Measurements from ENCODE around the gene ST3GAL3.

The ST3GAL3 gene

DNA sequence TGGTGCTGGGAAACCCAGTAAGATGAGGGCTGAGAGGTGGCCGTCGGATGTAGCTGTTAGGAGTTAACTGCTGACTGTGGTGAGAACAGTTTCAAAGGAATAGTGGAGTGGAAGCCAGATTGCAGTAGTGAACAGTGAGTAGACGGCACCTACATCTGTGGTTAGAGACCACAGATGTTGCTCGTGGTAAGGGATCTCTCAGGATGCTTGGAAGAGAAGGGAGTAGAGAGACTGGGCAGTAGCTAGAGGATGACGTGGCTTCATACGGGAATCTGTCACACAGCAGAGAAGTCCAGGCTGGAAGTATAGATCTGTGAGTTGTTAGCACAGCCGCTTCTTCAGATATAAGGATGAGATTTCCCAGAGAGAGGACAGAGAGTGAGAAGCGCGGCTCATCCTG, 218.5 kb downstream of the ST3GAL3 start:
- FAIRE-seq: no peak

DNA sequence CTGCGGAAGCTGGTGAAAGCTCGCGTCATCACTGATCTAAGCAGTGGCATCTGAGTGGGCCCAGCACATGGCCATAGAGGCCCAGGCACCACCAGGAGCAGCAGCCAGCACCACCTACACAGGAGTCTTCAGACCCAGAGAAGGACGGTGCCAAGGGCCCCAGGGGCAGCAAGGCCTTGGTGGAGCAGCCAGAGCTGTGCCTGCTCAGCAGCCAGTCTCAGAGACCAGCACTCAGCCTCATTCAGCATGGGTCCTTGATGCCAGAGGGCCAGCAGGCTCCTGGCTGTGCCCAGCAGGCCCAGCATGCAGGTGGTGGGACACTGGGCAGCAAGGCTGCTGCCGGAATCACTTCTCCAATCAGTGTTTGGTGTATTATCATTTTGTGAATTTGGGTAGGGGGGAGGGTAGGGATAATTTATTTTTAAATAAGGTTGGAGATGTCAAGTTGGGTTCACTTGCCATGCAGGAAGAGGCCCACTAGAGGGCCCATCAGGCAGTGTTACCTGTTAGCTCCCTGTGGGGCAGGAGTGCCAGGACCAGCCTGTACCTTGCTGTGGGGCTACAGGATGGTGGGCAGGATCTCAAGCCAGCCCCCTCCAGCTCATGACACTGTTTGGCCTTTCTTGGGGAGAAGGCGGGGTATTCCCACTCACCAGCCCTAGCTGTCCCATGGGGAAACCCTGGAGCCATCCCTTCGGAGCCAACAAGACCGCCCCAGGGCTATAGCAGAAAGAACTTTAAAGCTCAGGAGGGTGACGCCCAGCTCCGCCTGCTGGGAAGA, 223.0 kb downstream of the ST3GAL3 start:
- FAIRE-seq: no peak

DNA sequence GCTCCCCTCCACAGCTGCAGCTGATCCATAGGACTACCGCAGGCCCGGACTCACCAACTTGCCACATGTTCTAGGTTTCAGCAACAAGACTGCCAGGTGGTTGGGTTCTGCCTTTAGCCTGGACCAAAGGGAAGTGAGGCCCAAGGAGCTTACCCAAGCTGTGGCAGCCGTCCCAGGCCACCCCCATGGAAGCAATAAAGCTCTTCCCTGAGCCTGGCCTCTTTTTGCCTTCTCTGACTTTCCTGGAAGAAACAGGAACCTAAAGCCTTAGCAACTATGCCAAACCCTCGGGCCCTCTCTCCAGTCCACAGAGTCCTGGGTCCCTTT, 223.6 kb downstream of the ST3GAL3 start:
- no peak for FAIRE-seq

DNA sequence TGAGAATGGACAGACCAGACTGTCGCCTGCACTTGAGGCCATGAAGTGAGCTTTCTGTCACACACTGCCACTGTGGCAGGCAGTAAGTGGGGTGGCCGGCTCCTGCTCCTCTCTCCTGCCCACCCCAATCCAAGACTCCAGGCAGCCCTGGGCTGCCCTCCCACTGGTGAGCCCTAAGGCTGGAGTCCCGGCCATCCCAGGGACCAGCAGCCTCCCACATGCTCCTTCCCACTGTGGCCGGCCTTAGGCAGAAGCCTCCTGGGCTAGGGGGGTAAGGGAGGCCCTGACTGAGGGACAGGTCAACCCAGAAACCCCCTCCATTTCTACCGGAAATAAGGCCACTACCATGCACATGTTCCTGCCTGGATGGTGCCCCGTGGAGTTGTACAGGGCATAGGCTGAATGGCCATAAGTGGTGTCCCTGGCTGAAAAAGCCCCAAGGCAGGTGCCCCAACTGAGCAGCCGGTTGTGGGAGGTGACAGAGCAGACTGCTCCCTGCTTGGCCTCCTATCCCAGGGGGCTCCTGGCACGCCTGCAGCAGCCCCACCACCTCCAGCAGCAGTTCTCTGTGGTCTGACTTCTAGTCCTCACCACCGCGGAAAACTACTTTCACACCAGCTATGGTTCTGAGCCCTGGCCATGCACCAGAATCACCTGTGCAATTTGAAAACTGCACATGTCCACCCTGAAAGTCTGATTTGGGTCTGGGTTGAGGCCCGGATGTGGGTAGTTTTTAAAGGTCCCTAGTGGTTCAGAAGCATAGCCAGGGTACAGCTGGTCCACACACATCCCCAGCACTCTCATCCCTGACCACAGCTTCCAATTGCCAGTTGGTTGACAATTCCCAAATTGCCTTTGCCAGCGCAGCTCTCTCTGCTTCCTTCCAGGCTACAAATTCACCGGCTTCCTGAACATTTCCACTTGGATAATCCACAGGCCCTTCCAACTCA, 224.7 kb downstream of the ST3GAL3 start:
- FAIRE-seq: no peak

DNA sequence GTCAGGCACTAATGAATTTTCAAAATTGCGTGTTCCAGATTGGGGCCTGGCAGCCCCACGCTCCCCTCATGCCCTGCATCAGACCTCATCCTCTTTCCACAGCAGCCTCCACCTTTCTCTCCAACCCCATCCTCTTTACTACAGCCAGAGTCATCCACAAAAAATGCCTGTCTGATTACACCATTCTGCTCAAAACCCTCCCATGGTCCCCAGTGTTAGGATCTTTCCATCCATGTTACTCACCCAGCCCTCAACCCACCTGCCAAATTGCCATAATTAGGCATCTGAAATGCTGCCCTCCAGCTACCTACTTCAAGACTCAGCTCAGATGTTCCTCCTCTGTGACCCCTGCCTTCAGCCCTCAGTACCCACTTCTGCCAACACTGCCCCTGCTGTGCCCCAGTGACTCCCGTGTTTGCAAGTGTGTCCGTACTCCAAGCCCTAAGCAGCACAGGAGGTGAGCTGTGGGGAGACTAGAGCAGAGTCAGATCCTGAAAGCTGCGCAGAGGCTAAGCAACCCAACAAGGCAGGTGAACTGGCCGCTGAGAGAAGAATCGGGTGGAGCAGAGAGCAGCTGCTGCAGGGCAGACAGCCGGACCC, 225.6 kb downstream of the ST3GAL3 start:
- FAIRE-seq: no peak

DNA sequence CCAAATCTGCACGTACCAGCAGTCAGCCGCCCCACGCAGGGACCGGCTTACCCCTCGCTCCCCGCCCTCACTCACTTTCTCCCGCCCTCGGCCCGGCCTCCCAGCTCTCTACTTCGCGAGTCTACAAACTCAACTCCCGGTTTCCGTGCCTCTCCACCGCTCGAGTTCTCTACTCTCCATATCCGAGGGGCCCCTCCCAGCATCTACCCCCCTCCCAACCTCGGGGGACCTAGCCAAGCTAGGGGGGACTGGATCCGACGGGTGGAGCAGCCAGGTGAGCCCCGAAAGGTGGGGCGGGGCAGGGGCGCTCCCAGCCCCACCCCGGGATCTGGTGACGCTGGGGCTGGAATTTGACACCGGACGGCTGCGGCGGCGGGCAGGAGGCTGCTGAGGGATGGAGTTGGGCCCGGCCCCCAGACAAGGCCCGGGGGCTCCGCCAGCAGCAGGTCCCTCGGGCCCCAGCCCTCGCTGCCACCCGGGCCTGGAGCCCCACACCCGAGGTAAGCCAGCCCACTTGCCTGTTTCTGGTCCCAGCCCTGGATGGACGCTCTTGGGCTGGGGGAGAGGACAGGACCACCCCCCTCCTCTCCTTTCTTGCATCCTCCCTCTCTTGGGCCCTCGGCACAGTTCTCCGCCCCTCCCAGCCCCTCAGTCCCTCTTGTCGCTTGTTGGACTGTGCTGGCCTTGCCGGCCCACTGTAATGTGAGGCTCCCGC, 226.2 kb downstream of the ST3GAL3 start, which contains the start of gene ARTN:
Gene ARTN (plus strand): TSS at position 416 of the 715 bp plus-strand sequence. CDS start 1,856 bp downstream, outside the sequence.
- FAIRE-seq: no peak

DNA sequence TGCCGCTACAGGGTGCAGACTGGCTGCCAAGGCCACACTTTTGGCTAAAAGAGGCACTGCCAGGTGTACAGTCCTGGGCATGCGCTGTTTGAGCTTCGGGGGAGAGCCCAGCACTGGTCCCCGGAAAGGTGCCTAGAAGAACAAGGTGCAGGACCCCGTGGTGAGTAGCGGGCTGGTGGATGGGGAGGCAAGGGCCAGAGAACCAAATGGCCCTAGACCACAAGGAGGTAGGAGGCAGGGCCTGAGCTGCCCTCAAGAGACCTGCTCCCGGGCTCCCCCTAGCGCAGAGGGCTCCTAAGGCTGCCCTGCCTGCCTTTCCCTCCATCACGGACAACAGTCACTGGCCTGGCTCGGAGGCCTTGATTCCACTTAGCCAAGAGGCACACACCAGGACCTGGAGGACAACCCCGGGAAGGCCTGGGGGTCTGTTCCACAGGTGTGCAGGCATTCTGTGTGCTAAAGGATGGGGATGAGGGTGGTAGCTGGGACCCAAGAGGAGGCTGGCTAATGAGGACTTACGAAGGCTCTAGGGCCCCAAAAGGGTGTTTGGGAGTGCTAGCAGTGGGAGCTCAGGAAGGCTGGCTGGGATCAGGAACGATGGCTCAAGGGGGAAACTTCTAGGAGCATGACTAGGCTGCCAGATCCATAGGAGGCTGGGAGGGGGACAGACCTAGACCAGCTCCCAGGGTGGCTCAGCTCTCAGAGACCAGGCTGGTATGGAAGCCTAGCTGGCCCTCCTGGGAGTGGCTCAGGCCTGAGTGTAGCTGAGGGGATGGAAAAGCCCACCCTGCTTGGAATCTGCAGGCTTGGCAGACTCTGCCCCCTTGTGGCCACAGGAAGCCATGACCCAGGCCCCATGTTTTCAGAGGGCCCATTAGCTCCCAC, 227.0 kb downstream of the ST3GAL3 start:
- FAIRE-seq: no peak

DNA sequence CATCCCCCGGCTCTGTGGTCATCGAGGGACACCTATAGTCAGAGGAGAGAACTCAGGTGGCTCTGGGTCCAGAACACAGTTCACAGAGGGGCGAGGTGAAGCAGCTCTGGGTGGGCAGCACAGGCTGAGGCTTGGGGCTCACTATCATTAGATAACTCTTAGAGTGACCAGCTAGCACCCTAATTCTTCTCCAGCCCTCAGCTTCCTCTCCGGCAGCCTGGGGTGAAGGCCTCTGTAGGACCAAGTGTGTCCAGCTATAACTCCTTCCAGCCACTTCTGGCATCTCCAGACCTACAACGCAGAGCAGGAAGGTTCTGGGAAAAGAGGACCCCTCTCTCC, 227.6 kb downstream of the ST3GAL3 start:
- FAIRE-seq: no peak

DNA sequence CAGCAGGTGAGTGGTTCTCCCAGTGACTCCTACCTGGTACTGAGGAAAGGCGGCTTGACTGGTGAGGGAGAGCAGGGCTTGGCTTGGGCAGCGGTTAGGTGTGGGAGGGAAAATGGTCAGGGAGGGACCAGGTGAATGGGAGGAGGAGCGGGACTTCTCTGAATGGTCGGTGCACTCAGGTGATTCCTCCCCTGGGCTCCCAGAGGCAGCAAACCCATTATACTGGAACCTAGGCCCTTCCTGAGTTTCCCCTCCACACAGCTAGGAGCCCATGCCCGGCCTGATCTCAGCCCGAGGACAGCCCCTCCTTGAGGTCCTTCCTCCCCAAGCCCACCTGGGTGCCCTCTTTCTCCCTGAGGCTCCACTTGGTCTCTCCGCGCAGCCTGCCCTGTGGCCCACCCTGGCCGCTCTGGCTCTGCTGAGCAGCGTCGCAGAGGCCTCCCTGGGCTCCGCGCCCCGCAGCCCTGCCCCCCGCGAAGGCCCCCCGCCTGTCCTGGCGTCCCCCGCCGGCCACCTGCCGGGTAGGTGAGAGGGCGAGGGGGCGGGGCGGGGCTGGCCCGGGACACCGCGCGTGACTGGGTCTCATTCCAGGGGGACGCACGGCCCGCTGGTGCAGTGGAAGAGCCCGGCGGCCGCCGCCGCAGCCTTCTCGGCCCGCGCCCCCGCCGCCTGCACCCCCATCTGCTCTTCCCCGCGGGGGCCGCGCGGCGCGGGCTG, 228.5 kb downstream of the ST3GAL3 start:
- FAIRE-seq: no peak

DNA sequence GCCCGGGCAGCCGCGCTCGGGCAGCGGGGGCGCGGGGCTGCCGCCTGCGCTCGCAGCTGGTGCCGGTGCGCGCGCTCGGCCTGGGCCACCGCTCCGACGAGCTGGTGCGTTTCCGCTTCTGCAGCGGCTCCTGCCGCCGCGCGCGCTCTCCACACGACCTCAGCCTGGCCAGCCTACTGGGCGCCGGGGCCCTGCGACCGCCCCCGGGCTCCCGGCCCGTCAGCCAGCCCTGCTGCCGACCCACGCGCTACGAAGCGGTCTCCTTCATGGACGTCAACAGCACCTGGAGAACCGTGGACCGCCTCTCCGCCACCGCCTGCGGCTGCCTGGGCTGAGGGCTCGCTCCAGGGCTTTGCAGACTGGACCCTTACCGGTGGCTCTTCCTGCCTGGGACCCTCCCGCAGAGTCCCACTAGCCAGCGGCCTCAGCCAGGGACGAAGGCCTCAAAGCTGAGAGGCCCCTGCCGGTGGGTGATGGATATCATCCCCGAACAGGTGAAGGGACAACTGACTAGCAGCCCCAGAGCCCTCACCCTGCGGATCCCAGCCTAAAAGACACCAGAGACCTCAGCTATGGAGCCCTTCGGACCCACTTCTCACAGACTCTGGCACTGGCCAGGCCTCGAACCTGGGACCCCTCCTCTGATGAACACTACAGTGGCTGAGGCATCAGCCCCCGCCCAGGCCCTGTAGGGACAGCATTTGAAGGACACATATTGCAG, 229.3 kb downstream of the ST3GAL3 start:
- FAIRE-seq: no peak

DNA sequence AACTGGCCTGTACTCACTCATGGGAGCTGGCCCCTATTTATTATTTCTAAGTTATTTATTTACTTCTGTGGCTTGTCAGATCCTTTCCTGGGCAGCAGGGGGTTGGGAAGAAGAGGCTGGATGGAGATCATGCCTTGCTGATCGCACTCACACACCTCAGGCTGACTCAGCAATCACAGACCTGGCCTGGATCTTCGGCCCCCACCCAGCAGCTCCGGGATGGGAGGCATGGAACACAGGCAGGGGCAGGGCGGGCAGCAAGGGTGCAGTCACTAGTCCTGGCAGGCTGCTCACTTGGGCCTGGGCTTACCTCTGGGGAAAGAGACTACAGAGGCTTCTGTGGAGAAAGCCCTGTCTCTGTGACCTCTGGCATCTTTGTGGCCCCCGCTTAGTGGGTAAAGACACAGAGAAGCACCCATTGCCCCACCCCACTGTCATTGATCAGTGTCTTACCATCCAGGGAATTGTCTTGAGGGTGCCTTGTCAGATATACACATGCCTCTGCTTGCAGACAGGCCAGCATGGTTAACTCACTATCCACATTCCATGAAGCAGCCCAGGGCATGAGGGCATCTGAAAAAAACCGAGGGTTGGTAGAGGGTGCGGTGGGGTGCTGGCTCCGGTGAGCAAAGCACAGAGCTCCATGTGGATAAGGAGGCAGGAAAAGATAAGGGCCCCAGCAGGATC, 230.0 kb downstream of the ST3GAL3 start:
- FAIRE-seq: no peak

DNA sequence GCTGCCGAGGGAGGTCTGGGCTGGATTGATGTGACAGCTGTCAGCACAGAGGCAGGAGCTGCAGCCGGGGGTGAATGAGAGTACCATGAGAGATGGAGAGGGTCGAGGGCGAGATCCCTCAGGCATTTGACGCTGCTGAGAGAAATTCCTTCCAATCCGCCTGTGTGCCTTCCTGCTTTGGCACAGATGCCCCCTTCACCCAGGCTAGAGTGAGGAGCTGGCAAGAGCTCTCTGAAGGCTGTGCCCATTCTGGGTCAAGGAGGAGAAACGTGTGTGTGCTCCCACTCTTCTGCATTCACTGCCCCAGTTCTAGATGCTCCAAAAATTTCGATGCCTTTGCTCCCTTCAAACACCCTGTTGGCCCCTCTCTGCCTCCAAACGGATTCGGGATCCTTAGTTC, 231.0 kb downstream of the ST3GAL3 start:
- FAIRE-seq: no peak

DNA sequence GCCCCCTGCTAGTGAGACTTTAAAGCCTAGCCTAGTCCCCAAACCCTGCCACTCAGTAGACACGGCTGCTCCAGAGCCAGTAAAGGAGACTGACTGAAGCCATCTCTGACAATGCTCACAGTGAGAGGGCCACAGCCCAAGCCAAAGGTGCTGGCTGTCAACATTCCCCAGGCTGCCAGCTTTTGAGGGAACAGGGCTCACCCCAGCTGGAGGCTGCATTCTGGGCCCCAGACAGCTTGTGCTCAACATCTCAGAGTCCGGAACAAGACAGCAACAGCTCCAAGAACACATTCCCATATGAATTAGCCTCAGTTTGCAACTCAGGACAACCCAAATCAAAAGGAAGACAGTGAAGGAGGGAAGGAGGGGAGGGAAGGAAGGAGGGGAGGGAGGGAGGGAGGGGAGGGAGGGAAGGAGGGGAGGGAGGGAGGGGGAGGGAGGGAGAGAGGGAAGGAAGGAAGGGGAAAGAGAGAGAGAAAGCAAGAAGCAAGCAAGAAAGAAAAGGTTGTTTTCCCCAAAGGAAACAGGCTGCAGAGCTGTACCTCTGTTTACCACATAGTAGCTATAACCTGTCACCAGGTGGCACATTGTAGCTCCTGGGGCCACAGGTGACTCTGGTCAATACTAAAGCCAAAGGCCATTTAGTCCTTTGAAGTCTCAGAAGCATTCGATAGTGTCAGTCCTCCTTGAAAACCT, 231.7 kb downstream of the ST3GAL3 start:
- no peak for FAIRE-seq

DNA sequence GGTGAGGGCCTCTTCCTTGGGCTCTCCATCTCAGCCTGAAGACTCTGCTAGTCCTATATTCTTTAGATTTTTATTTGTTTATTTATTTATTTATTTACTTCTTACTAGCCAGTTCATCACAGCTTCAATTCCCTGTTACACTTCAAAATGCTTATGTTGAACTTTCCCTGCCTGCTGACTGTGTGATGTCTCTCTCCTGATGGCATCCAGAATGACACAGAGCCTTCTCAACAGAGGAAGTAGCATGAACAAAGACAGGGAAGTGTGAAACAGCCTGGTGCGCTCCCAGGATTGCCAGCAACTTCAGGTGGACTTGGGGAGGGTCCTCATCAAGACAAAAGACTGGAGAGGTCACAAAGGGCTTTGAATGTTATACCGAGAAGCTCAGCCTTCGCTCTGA, 235.1 kb downstream of the ST3GAL3 start:
- no peak for FAIRE-seq

DNA sequence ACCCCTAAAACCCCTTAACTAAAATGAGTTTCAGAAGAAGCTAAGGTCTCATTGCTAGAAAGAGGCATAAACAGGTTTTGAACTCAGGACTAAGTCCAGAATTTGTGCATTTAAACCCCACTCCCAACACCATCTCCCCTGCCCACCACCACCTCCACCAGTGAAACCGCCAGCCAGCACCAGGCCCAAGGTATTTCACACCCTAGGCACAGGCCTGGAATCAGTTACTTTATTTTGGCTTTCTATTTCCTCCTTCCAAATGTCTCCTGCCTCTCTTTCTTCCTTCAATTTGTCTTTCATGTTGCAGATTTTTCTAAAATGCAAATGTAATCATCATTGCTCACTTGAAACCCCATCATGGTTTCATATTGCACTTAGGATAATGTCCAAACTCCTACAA, 237.5 kb downstream of the ST3GAL3 start:
- no peak for FAIRE-seq

DNA sequence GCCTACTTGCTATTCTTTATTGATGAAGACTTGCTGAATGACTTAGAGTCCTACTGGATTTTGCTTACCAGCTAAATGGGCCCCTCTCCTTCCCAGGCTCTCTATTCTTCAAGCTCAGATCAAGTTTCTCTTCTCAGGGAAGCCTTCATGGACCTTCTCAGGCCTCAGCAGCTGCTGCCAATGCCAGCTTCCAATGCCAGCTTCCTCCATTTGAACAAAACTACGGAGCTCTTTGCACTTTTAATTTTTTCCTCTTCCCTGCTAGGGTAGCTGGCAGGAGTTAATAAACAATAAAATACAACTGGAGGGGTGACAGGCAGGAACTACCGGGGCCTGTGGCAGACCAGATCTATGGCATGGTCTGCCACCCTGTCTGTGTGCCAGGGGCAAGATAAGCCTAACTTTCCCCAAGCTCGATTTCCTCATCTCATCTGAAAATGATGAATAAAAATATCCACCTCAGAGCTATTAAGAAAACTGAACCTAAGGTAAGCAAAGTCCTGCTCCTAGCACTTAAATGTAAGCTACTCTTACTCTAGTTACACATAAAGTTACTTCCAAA, 238.4 kb downstream of the ST3GAL3 start:
- FAIRE-seq: no peak

DNA sequence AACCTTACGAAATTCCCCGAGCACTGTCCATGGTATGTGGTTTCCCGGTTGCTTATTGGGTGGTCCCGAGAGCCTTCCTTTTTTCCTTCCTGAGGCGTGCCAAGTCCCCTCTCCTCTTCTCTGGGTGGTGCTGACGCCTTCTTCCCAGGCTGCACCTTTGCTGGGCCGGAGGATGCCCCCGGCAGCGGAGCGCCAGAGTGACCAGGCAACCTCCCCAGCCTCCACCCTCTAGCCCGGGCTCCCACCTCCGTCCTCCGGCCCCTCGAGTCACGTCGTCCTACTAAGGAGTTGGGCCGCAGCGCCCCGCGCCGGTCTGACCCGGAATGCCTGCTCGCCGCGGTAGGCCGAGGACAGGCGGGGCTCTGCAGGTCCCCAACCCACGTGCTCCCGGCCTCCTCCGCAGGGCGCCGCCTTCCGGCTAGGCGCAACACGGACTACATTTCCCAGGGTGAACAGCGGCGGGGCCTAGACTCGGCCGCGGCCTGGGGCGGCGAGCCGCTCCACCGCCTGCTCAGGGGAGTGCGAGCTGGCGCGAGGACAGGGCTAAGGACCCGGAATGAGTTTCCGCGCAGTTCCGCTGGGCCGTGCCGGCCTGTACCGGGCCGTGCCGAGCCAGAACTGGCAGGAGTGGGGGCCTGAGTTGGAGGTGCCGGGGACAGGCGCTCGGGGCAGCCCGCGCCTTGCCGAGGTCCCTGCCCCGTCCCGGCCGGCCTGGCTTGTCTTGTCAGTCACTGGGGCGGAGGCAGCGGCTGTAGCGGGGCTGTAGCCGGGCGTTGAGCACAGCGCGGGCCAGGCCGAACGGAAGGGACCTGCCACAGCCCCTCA, 239.1 kb downstream of the ST3GAL3 start, which contains the start of gene IPO13:
Gene IPO13 (plus strand): TSS at position 715 of the 825 bp plus-strand sequence. CDS start 651 bp downstream, outside the sequence.
- FAIRE-seq: no peak

Data from islet of Langerhans (tissue), 1 donor.